ENCODE results near the gene HOXD9.

Gene HOXD9

DNA sequence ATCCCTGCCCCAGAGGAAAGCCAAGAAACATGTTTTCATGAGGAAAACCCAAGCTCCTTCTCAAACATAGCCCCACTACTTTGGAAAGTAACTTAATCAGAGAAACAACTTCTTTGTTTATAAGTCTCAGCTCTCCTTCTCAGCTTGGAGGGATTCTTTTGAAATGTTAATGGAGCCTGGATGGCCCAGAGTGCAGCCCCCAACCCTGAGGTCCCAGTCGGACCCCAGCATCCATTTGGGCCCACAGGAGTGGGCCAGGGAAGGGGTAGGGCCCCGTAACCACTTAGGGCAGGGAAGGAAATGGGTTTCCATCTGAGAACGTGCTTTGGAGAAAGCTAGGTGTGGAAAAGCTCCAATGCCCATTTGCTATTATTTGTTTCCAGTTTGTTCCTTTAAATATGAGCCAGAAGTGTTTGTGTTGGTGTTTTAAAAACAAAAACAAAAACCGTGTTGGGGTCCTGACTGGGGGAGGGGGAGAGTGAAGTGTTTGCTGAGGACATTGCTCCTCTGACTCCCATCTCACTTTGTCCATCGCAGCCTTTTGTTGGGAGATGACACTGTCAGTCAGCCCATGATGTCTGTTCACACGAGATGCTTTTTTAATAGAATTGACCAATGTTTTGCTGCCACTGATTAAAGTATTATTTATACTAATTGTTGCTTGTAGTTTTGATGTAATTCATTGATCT, 33.0 kb downstream of the HOXD9 start:
- DNase-seq: no peak
- ATAC-seq: no peak

DNA sequence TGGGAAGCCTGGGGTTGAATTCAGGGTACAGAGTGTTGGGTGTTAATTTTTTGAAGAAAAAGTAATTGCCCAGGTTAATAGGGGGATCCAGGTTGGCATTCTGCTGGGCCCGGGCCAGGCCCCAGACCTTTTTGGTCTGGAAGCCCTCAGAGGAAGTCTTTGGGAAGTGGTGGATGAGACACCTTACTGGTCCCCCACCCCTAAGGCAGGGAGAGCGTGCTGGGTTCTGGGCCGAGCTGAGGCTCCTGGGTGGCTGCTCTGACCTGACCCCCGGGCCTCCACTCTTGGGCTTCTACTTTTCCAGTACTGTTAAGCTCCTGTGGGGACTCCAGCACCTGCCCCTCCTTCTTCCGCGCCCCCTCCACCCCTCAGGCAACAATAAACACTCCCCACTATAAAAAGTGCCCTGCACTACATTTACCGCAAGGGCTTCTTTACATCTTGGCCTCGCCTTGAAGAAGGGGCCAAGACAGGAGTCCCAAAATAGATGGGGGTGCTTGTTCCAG, 33.8 kb downstream of the HOXD9 start:
- DNase-seq (no peak), ATAC-seq (no peak)

DNA sequence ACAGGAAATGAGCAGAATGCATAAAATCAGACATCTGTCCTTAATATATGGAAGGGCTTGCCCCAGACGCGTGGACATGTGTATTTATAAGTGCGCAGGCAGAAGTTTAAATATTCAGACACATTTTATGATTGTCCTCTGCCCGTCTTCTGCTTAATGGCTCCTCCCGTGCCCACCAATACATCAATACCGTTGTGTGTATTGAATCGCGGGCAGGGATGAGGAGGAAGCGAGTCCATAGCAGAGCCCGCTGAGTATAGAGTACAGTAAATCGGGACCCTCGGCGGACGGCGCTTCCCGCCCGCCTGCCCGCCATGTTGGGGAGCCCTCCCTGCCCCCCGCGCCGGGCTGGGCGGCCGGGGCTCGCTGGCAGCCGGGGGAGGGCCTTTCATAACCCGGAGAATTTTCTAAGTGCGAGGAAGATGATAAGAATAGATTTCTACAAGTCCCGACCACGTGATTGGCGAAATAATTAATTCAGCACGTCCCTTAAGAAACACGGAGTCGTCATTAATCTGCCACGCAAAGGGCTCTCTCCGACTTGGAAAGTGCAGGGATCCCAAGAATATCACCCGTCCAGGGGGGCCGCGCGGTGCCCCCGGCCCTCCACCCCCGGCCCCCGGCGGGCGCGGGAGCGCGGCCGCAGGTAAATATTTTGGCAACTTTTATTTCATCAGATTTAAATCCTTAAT, 34.4 kb downstream of the HOXD9 start, which contains the start of gene HOXD3:
Gene HOXD3, plus strand, starts transcription at position 501 of the 692 bp plus-strand sequence. CDS start 11,808 bp downstream, outside the sequence.
- no peak for ATAC-seq

DNA sequence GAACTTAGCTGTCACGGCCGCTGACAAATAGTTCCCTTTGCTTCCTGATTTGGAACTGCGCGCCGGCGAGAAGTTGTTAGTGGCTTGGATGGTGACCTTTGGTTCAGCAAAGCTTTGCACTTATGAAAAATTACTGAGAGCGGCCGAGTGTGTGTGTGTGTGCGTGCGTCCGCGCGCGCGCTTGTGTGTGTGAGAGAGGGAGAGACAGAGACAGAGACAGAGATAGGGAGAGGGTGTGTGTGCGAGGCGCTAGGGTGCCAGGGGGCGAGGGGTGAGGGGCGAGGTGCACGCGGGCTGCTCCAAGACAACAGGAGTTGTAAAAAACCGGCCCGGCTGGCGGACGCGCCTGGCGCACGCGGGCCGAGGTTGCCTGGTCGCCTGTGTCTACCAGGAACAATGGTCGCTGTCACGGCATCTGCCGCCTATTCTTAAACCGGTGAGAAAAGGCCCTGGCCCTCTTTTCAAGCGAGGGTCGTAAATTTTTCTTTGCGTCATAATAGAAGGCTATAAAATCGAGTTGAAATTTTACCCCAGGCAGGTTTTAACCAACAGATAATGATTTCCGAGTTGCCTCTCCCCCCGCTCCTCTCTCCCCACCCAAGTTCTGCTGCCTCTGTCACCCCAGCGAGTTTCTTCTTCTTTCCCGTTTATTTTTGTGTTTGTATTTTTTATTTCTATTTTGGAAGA, 35.1 kb downstream of the HOXD9 start:
- ATAC-seq: no peak

More for the DNA sequence above, 34.4 kb downstream of the HOXD9 start, which contains the start of gene HOXD3:
- DNase-seq: no peak

DNA sequence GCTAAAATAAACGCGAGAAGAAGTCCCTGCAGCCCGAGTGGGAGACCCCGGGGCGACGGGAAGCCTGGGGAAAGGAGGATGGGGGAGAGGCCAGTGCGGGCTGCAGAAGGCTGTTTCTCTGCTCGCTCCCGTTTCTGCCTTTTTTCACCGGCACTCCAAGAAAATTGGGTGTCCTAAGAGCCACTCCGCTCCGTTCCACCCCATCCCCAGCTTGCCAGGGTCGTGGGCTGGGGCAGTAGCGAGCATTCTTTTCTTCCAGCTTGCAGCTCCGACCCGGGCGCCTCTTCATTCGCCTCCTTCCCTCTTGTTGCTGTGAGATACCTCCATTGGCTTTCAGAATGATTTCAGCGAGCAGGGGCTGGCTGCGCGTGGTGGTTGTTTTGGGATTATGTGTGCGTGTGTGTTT, 35.7 kb downstream of the HOXD9 start:
- DNase-seq (no peak), ATAC-seq (no peak)

More for the DNA sequence above, 35.1 kb downstream of the HOXD9 start:
- no peak for DNase-seq

DNA sequence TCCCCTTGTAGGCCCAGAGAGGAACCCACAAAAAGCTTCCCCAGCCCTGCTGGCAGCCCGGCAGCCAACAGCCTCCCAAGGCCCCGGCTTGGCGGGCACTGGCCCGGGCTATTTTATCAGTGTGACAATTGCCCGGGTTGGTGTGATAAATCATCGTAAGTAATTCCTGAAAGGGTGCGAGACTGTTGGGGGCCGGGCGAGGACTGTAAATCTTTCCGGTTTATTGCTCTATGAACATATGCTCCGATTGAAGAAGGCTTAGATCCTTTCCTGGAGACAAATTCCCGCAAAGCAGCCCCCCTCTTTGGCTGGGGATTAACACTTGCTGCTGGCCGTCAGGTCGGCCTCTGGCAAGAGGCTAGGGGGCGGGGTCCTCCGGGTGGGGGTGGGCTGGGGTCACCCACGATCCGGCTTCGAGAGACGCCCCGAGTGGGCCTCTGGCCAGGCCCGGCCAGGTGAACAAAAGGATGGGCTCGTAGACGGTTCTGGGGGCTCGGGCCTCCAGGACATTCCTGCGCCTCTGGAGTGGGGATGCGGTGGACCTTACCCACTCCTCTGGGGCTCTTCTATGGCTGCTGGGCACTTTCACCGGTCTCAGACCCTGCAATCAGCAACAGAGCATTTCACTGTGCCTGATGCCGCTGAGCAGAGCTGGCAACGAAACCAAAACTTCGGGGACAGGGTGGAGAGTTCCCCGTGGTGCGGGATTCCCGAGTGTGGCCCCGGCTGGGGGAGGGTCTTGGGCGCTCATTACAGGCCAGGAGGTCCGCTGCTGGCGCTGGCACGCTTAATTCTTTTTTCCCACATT, 36.5 kb downstream of the HOXD9 start:
- no peak for ATAC-seq
- DNase-seq: no peak

DNA sequence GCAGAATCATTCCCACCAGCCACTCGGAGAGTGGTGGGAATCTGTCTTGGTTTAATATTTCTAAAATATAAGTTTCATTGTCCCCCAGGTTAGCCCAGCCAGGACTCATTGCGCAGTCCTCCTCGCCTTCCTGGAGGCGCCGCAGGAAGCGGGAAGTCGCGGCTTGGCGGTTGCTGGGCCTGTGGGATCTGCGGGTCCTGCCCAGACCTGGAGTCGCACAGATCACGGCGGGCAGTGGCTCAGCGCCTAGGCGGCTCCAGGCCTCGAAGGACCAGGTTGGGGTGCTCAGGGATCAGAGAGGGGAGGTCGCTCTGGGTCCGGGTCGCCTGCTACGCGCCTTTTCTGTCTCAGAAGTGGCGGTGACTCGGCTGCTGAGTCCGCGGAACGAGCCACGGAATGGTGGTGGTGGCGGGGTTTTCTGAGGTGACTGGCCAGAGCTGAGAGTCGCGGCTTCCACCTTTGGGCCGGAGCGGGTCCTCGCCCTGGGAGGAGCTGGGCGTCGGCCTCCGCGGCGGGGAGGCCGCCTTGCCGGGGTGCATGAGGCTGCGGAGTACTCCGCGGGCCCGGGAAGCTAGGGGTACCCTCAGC, 37.2 kb downstream of the HOXD9 start:
- DNase-seq (no peak), ATAC-seq (no peak)

DNA sequence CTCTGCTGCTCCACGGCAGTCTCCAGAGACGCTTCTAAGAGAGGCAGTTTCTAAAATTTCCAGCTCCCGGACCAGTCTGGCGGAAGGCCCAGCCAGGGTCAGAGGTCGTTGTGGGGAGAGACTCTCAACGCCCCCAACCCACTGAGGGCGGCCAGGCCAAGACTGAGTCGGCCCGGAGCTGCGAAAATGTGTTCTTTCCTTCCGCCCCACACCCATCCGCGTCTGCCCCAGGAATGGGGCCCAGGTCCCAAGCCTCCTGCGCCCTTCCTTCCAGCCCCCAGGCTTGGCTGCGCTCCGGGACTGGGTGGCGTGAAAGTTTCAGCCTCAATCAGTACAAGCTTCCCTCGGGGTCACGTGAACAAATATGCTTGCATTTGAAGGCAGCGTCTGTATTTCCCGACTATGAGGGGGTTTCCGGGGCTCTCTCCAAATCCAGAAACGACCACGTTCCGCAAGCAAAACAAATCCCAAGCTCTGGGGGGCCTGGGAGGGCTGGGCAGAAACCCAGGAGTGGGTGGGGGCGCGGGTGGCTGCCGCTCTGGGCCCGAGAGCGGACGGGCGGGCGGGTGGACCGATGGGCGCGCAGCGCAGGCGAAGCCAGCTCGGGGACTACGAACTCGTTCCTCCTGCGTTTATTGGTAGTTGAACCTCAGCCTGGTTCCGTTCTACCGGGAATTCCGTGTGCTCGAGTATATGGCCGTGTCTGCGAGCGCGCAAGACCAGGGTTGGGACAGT, 37.9 kb downstream of the HOXD9 start:
- ATAC-seq (no peak), DNase-seq (no peak)

DNA sequence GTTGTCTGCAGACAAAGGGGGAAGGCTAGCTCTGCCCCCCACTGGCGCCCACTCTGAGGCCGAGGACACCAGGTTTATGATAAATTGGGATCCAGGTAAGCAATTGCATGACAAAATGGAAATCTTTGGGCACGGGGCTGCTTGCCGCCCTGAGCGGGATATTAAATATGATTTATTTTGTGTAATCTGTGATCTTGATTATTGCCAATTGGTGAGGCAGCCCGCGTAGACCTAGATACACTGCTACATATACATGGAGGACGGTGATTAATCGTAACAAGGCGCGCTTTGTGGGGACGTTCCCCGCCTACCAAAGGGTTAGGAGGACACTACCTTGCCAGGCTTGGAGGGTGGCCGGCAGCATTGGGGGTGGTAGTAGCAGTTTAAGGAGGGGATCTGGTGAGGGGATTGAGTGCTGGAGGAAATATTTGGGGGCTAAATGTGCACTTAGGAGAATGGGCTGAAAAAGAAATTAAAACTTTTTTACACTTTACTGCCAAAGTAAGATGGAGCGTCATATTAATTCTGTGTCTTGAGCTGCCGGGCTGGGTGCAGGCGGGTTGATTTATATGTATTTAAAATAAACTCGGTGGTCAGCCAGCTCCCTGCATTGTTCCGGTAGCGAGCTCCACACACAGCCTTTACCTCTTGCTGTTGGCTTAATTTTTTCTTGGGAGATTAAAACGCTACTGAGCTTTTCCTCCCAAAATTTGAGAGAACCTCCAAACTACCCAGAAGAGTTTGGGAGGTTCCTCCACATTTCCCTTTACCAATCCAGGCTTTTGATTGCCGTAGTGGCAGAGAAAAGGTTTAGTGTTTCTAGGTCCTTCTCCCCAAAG, 38.7 kb downstream of the HOXD9 start:
- ATAC-seq: no peak
- no peak for DNase-seq

DNA sequence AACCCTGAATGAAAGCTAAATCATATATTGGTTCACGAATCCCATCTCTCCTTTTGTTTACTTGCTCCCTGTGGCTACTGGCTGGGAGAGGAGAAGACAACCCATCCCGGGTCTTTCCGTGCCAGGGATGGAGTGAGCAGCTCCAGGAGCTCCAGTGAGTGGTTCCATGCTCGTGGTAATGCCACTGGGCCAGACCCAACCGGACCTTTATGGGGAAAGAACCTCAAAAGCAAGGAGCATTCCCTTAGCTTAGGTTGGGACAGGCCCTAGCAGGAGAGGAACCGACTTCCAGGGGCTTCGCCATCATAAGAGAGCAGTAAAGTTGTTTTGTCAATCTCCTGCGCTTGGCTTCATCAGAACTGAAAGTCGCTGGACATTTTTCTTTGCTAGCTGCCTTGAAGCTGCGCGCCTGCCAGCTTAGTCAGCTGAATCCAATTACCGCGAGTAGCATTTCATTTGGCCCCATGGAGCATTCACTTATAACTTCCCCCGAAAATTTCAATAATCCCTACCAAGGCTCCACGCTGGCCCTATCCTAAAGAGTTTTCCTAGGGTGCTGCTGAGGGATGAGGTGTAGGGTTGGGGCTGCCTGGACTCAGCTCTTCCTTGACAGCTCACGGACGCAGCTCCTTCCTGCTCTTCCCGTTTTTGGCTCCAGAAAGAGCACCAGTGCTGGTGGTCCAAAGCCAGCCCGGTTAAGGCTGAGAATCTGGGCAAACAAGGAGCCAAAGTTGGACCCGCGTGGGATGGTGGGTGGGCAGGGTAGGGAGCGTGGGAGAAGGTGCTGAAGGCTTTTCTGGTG, 39.5 kb downstream of the HOXD9 start:
- no peak for DNase-seq
- no peak for ATAC-seq

DNA sequence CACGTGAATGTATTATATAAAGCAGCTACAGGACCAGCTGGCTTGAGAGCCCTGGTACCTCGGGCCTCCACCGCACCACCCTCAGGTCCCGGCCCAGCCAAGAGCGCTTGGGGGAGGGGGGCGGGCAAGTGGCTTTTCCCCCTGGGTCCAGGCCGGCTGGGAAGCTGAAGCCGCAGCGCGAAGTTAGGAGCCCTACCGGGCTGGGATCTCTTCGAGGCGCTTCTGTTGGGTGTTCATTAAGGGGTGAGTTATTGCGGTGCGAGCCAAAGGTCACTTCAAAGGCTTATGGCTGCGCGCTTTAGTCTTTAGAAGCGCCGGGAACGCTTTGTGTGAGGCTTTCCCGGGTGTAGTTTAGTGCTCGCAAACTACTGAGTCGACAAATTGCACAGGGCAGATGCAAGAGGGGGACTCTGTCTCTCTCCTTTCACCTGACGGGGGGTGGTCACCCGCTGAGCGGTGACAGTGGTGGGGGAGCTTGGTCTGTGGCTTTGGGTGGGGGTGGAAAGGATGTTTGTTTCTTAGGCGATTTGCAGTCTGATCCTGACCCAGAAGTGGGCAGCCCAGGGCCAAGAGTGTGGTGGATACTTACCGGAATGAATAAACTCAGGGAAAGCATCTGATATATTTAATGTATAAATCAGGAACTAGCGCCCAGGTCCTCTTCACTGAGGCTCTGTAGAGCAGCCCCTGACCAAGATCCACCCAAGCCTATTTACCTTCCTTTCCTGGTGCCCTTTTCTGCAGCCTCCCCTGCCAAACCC, 40.6 kb downstream of the HOXD9 start:
- DNase-seq (no peak), ATAC-seq (no peak)

DNA sequence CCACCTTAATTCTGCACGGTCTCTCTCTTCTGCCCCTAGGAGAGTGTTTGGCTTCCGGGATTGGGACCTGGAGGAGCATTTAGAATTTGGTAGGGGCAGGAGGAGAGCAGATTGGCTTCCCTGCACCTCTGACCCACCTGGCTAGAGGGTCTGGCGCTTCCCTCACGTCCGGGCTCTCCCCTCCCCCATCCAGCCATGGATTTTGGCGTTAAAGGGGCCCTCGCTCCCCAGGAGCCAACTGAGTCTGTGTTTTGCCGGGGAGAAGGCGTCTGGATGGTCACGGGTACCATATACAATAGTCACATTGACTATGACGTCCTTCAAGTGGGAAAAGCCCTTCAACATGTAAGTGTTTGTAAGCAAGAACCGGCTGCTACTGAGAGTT, 41.1 kb downstream of the HOXD9 start:
- ATAC-seq: no peak
- no peak for DNase-seq

DNA sequence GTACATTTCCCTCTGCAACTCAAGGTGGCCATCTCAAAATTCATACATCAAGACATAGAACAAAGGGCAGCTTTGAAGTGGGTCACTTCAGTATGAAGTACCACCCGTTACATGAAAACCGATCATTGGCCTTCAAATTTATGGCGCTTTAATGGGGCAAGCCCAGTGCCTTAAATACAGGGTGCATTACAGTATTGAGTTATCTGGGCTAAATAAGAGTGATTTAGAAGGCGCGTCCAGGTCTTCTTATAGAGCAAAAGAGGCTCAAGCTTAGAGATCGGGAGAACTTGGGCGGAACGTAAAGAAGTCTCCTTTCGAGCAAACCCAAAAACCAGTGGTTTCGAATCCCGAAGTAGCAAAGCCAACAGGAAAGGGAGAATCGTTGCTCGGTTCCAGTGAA, 41.7 kb downstream of the HOXD9 start:
- DNase-seq (no peak), ATAC-seq (no peak)

DNA sequence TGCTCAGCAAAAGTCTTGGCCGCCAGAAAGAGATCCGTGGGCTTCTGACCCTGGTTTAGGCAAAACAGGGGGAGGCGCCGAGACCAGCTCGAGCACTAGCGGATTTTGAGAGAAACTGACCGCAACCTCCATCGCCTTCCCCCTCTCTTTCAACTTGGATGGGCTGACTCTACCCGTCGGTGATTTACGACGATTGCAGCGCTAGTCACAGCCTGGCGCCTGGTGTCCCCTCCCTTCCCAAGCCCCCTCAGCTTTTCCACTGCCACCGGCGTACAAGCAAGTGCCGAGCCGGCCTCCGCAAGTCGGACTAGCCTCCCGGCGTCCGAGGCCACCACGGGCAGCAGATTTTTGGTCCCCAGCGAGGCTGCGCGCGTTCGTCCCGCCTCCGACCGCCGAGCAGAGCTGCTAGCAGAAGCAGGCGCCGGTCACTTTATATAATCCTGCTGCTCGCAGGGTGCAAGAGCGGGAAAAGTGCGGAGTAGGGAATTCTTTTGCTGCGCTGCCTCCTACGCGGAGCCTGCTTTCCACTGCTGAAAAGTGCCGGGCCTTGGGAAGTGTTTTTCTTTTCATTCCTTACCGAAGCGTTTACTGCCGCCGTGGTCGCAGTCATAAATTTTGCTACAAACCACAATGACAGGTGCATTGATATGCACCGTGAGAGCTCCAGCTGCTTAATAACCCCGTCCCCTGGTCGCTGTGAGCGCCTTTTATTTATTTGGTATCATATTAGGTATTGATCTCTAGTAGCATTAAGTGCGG, 42.3 kb downstream of the HOXD9 start:
- DNase-seq (no peak), ATAC-seq (no peak)

DNA sequence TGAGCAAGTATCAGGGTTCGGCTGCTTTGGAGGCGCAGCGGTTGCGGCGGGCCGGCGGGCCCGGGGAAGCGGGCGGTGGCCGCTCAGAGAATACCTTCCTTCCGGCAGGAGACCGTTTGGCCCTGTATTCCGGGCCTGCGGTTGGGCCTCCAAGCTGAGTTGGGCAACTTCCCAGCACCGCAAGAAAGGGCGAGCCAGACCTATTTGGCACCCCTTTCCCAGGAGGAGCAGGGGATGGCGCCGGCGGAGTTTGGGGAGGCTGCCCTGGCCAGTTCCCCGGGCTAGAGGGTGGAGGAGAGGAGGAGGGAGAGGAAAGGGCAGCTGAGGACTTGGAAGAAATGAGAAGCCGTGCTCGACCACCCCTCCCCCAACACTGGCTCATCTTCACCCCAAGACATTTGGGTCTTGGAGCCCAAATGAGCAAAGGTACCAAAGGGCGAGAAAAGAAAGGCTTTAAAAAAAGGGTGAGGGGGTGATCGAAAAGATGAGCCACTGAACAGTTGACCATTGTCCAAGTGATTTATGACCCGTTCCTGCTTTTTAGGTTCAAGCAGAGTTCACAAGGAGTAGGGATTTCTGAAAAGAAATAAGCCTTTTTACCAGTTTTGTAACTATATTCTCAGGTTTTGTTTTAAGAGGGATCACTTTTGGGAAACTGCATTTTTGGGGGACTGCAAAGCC, 43.0 kb downstream of the HOXD9 start:
- ATAC-seq (no peak), DNase-seq (no peak)

DNA sequence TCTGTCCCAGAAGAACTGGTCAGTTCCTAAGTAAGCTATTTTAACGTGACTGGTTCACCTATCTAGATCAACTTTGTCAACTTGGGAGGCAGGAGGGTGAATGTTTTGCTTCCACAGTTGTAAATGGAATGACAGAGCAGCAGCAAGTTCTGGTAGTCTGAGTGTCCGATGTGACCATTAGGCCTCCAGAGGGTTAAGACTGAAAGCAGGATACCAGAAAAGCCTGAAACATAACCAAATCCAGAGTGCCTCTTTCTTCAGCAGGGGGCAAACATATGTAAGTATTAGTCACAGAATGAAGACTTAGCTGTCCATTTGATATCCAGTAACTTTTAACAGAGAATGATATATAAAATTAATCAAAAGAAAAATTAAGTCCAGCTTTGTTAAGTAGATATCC, 43.8 kb downstream of the HOXD9 start:
- ATAC-seq (no peak), DNase-seq (no peak)

DNA sequence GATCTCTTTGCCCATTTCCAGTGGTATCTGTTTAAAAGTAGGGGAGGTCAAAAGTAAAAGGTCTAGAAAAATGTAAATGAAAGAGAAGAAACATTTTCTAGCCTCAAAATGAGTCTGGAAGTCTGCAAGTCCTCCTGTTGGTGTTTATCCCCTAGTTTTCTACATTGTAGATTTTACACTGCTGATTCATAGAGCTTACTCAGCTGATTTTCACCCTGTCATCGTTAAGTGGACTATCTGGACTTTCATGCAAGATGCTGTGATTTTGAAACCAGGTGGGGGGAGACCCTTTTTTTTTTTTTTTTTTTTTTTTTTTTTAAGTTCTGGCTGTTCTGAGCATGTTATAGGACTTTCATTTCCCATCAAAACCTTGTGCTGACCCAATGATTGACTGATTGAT, 44.9 kb downstream of the HOXD9 start:
- no peak for ATAC-seq

More for the DNA sequence above, 44.9 kb downstream of the HOXD9 start:
- no peak for DNase-seq
